GM18502 (cell line): ENCODE results near the gene E2F4.

Experiments used
- ATAC-seq: cut with Tn5 transposase; IDR thresholded peaks from one replicate; pipeline ENCODE4 v1.9.1; 2021; ENCODE audit warnings: mild to moderate bottlenecking; ENCODE audit not compliant: unreplicated experiment, poor library complexity

E2F4 gene

DNA sequence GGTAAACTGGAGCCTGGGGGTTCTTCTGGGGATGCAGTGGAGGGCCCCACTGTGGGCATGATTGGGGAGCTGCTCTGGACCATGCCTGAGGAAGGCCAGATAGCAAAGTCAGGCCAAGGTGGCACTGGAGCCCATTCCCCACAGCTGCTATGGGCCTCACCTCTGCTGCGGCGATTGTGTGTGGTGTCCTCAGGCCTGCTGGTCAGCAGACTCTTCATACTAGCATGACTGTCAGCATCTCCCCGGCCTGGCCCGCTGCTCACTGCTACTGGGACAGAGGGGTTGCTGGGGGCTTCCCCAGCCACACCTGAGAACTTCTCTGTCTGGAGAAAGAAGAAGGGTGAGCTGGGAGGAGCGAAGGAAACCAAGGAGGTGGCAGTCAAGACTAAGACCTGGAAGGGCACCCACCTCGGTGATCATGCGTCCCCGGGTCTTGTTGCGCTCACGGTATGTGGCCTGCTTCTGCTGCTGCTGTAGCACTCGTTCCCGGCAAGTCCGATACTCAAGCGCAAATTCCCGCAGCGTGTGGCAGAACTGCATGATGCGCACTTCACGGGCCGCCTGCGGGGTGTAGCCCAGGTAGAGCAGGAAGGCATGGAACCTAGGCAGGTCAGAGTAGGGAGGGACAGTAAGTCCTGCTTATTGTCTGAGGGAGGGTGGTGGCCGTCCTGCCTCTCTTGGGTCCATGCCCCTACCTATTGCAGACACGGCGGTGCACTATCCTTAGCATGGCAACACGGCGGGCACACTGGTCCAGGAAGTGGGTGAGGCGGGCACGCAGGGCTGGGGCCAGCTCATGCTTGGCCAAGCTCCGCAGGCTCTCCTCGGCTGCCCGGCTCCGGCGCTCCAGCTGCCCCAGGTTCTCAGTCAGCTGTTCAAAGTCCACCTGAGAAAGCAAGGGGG lies 38.2 kb downstream of the E2F4 start:
- no peak for ATAC-seq

DNA sequence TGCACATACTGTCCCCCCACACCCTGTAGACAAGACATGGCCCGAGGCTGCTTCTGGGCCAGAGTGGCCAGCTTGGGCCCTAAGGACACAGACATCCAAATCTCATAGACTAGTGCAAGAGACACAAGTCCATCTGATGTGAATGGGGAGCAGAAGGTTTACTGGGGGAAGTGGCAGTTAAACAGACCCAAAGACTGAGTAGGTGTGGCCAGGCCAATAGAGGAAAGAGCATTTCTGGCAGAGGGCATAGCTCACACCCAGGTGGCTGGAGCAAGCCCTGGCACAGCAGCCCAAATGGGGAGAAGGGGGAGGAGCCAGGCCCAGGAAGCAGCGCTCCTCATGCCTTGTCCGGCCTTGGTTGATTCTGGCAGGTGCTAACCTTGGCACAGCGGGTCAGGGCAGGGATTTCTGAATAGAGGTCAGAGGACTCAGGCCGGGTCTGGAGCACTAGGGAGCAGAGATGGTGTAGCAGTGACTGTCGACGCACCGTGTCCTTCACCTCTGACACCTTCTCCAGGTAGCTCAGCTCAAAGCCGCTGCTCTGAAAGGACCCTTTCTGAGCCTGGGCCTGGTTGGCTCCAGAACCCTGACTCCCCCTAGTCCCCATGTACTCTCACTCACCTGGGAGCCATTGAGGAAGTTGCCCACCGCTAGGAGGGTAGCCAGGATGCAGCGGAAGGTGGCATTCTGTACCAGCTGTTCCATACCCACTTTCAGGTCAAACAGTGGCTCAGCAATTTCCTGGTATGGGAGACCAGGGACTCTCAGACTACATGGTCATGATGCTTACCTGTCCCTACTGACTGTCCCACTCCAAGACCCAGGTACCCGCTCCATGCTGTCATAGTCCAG lies 39.1 kb downstream of the E2F4 start:
- no peak for ATAC-seq

GRCh38 chr16:67233596-67233995 lies 41.6 kb downstream of the E2F4 start:
- ATAC-seq: no peak

DNA sequence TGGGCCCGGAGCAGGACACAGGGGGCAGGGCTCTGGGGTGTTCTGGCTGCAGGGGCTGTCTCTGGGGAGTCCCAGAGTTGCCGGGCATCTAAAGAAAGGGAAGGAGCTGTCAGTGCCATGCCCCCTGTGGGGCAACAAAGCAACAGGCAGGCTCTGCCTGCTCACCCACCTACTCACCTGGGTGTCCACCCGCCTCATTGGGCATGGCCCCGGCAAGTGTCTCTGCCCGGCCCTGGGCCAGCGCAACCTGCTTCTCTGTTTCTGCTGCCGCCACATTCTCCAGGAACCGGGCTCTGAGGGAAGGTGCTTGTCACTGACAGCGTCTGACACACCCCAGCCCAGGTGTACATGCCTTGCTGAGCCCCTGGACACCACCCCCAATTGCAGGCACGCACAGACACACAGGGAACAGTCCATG lies 42.2 kb downstream of the E2F4 start:
- ATAC-seq: no peak

- peak; percentile 13 for ATAC-seq
Measured at GRCh38 chr16:67235816-67236562, 44.0 kb downstream of the E2F4 start.

DNA sequence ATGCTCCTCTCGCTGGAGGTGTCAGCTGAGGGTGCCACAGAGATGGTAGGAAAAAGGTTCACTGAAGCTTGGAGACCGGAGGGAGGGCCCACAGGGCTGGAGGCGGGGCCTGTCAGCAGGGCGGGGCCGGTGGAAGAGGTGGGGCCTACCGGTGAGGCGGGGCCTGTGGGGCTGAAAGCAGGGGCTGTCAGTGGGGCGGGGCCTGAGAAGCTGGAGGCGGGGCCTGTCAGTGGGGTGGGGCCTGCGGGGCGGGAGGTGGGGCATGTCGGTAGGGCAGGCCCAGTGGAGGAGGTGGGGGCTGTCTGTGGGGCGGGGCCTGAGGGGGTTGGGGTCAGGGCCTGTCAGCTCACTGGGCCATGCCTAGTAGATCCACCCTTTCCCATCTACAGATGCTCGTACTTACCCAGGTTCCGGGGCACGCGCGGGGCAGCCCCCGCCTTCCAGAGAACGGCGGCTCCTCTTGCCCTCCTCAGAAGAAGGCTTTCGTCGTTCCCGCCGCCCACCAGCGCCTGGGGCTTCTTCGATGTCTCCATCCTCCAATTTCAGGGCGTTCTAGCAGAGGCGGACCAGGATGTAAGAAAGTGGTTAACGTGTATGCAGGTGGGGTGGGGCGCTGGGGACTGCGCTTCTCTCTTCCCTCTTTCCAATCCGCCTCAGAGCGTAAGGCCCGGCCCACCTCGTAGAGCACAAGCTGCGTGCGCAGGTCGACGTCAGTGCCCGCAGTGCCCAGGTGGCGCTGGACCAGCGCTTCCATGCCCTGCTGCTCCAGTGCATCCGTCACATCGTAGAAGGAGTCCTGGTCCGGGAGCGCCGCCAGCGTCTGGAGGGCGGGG lies 44.8 kb downstream of the E2F4 start:
- ATAC-seq: peak; percentile 64

- ATAC-seq: no peak
Measured at GRCh38 chr16:67237396-67238277, 45.7 kb downstream of the E2F4 start.

DNA sequence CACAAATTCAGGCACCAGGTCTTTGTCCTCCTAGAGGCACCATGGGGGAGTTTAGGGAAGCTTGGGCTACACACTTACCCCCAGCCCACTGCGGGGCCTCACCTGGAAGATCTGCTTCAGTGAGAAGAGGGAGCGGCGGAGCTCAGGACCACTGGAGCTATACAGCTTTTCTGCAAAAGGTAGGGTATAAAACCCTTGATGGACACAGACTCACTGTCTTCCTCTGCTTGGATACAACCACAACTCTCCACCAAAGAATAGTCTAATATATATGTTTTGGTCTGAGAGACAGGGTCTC lies 46.3 kb downstream of the E2F4 start:
- no peak for ATAC-seq

DNA sequence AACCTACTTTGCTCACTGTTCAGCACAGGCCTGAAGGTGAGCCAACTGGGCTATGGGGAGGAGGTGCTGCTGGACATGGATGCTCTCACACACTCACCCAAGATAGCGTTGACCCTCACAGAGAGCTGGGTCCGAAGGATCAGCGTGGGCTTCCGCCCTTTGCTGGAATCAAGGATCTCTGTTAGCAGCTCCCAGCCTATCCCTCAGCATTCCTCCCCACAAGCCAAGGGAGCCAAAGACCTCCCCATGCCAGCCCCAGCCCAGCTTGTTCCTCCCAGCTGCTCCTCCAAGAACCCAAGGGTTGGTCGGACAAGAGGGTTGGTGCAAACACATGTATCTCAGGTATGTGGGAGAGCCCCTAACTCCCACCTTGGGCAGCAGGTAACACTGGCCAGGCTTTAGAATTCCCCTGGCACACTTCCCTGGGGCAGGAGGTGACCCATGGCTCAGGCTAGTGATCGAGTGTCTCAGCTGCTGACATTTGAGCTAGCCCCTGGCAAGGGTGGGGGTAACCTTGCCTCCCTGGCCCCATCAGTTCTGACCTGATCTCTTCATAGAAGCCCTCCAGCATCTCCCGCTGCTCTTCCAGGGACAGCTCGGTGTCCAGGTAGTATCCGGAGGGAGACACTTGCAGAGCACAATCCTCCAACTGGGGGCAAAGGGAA lies 47.0 kb downstream of the E2F4 start:
- ATAC-seq: no peak

GRCh38 chr16:67240506-67240905 lies 48.6 kb downstream of the E2F4 start:
- no peak for ATAC-seq

GRCh38 chr16:67241008-67241900 lies 49.3 kb downstream of the E2F4 start:
- no peak for ATAC-seq

DNA sequence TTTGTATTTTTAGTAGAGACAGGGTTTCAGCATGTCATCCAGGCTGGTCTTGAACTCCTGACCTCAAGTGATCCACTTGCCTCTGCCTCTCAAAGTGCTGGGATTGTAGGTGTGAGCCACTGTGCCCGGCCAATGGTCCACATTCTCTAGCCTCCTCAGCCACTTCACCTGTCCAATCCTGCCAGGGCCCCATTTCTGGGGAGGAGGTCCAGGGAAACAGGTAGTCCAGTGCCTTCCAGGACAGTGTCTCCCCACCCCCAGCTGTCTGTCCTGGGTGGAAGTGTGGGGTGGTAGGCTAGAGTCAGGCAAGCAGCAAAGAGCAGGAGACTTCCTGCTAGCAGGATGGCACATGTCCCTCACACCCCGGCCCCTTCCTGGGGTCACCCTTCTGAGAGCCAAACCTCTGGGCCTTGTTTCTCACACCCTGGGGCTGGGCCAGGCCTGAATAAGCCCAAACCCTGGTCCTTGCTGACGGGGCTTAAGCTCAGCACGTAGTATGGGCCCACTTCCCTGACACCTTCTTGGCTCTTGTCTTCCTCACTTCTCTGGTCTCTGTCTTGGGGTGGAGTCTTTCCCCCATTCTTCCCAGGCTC lies 50.3 kb downstream of the E2F4 start:
- no peak for ATAC-seq

DNA sequence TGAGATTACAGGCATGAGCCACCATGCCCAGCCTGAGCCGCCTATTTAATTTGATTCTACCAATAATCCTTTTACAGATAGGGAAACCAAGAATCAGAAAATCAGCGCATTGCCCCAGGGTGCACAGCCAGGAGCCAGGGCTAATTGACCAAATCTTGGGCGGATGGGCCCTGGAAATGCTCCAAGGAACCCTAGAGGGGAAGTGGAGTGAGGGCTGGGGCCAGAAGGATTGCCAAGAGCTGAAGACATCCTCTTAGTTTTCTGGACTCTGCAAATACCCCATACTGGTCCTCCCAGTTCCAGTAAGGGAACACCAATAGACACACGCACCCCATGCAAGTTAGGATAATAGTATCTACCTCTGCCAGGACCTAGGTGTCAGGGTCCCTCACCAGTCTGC lies 51.5 kb downstream of the E2F4 start:
- ATAC-seq: no peak

GRCh38 chr16:67244387-67245185 lies 52.6 kb downstream of the E2F4 start:
- ATAC-seq: peak; percentile 59

DNA sequence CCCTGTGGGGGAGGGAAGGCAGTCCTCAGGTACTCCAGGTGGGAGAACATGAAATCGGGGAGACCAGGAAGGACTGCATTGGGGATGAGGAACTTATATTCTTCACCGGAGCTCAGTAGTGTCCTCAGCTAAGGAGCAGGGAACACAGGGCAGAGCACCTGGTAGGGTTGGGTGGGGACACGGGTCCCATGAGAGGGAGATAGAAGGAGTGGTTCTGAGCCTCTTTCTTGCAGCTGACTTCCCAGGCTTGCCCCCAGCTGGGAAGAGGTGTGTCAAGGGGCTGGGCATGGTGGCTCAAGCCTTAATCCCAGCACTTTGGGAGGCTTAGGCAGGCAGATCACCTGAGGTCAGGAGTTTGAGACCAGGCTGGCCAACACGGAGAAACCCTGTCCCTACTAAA lies 53.2 kb downstream of the E2F4 start:
- no peak for ATAC-seq

GRCh38 chr16:67245674-67246080 lies 53.7 kb downstream of the E2F4 start:
- no peak for ATAC-seq
